Measurements from ENCODE around the gene ETAA1.

Gene ETAA1

GRCh38 chr2:67445652-67446268, 48.6 kb downstream of the ETAA1 start:
- no peak for DNase-seq

- no peak for DNase-seq
These were observed 49.4 kb downstream of the ETAA1 start for GRCh38 chr2:67446491-67446911.

GRCh38 chr2:67448648-67449047, 51.5 kb downstream of the ETAA1 start:
- DNase-seq: no peak

- DNase-seq: no peak
These were observed 54.1 kb downstream of the ETAA1 start for GRCh38 chr2:67451086-67451832.

GRCh38 chr2:67453310-67453709, 56.2 kb downstream of the ETAA1 start:
- no peak for DNase-seq

- DNase-seq: no peak
These were observed 58.3 kb downstream of the ETAA1 start for GRCh38 chr2:67455219-67456142.

GRCh38 chr2:67456428-67456827, 59.3 kb downstream of the ETAA1 start:
- DNase-seq: no peak

GRCh38 chr2:67457699-67458098, 60.6 kb downstream of the ETAA1 start:
- no peak for DNase-seq

GRCh38 chr2:67459761-67460160, 62.6 kb downstream of the ETAA1 start:
- DNase-seq: no peak
